Lung (tissue), 12 donors: ENCODE data around the gene CLEC12A. TPM values are rescaled to one million over a fixed set of nuclear protein-coding genes. Genes with fewer than 3 reads are reported as not detected.
A peak's percentile ranks its signal among the peaks of the same experiment; 100 is the strongest.

Source experiments
- ATAC-seq: fragments of 200-7000 bp; cut with Tn5 transposase; one replicate; pipeline ENCODE4 v1.9.1; 2020; ENCODE audit warnings: moderate number of reproducible peaks; ENCODE audit not compliant: insufficient read depth, low FRiP score
- DNase-seq, 3 donors: peaks; one replicate each; pipeline ENCODE4 v3.0.0-alpha.2; 2013 to 2017
- H3K27ac ChIP-seq, 2 donors: one replicate each; pipeline ENCODE4 v1.5.1; 2013; ENCODE audit warnings: mild to moderate bottlenecking in 2 of 2, moderate library complexity in 2 of 2, control low read depth in 1 of 2, inconsistent platforms in 1 of 2, low read depth in 1 of 2, low read length in 1 of 2
- H3K27me3 ChIP-seq, 3 donors: one replicate each; pipeline ENCODE4 v1.5.1; 2013; ENCODE audit warnings: low read length in 2 of 3; ENCODE audit not compliant: control insufficient read depth in 3 of 3, insufficient read depth in 3 of 3
- H3K36me3 ChIP-seq, 4 donors: one replicate each; pipeline ENCODE4 v1.5.1; 2013; ENCODE audit warnings: low read length in 4 of 4, mild to moderate bottlenecking in 1 of 4, moderate library complexity in 1 of 4; ENCODE audit not compliant: control insufficient read depth in 4 of 4, insufficient read depth in 4 of 4
- H3K4me1 ChIP-seq, 5 donors: one replicate each; pipeline ENCODE4 v1.5.1; 2013; ENCODE audit warnings: low read length in 5 of 5, mild to moderate bottlenecking in 2 of 5, moderate library complexity in 1 of 5; ENCODE audit not compliant: control insufficient read depth in 5 of 5, insufficient read depth in 5 of 5
- H3K4me3 ChIP-seq: one replicate; pipeline ENCODE4 v1.5.1; 2013; ENCODE audit warnings: mild to moderate bottlenecking, control low read depth, moderate library complexity
- H3K9ac ChIP-seq, 2 donors: one replicate each; pipeline ENCODE4 v1.5.1; 2013; ENCODE audit warnings: low read length in 2 of 2, control low read depth in 1 of 2; ENCODE audit not compliant: insufficient read depth in 1 of 2
- H3K9me3 ChIP-seq, 4 donors: one replicate each; pipeline ENCODE4 v1.5.1; 2013; ENCODE audit warnings: low read length in 3 of 4, mild to moderate bottlenecking in 1 of 4, moderate library complexity in 1 of 4; ENCODE audit not compliant: control insufficient read depth in 4 of 4, insufficient read depth in 3 of 4
- CTCF ChIP-seq: IDR thresholded peaks from 2 replicates; pipeline ENCODE4 v1.5.1; 2012; ENCODE audit warnings: mild to moderate bottlenecking; ENCODE audit errors: control extremely low read depth, extremely low read depth
- WGBS, 2 donors: extraction: QIAGEN DNeasy Blood & Tissue Kit; methylation state at CpG; one replicate each; pipeline ENCODE4 v1.1.7; 2013; 5-methylcytosine and 5-hydroxymethylcytosine counted together
- polyA plus RNA-seq, 2 donors: library from polyadenylated mRNA; stranded (reverse); fragments of 200-250 nt; gene quantifications; one replicate each; pipeline ENCODE4 v1.2.1, GENCODE V29; 2013
- total RNA-seq, 2 donors: library from RNA; depleted of rRNA in 1 of 2; stranded (reverse); fragments of >200 nt in 1 of 2; gene quantifications; one replicate each; pipeline ENCODE4 v1.2.1, GENCODE V29; 2014 to 2021
- donor health status: control.
- donor health status: control.
- donor health status: Bipolar disorder and iron deficiency.
- donor health status: healthy.
- donor health status: DM: yes; HTN: yes; CAD: no.

CLEC12A gene
- total and polyA plus RNA-seq, 4 donors: 13.8 to 21.9 (median 17.1) TPM

- Histone ChIP-seq H3K27me3 (no peaks in the 10 kb centered on the region), H3K4me3 (no peak overlapping the region), H3K9ac (no peak overlapping the region), H3K9me3 (no peaks in the 10 kb centered on the region), H3K36me3 (no peaks in the 10 kb centered on the region), H3K4me1 (no peaks in the 10 kb centered on the region), H3K27ac (no peak overlapping the region)
- DNase-seq: peak in 2 of 3 donors; percentile 32 to 36
- no peak for ATAC-seq
- 74 to 84% methylated on average over 1 of the region's 1 CpG for WGBS, 2 donors
- TF ChIP-seq CTCF: peak; percentile 25
Measured at GRCh38 chr12:10033783-10034545, 62.8 kb downstream of the CLEC12A start.

Other genes starting within 250 kb of the CLEC12A start
- 1 to 10 TPM in 1 of 2 donors, under 1 TPM in 1; 0.74 to 2.1 TPM for gene CLECL1, start 238.3 kb upstream of the CLEC12A start, total RNA-seq
- 1 to 10 TPM in 1 of 2 donors, under 1 TPM in 1; 0.72 to 1.9 TPM for gene CLECL1, start 238.3 kb upstream of the CLEC12A start, polyA plus RNA-seq
- 10 to 100 TPM in 1 of 2 donors, 1 to 10 TPM in 1; 5.2 to 17.4 TPM for gene CD69, start 210.5 kb upstream of the CLEC12A start, total RNA-seq
- 10 to 100 TPM in 1 of 2 donors, 1 to 10 TPM in 1; 3.9 to 14.2 TPM for gene CD69, start 210.5 kb upstream of the CLEC12A start, polyA plus RNA-seq
- 1 to 10 TPM; 1.1 to 2.2 TPM for gene KLRF1, start 143.9 kb upstream of the CLEC12A start, total RNA-seq
- gene KLRF1, start 143.9 kb upstream of the CLEC12A start, polyA plus RNA-seq: 1 to 10 TPM; 1.4 TPM
- gene CLEC2B, start 102.1 kb upstream of the CLEC12A start, total RNA-seq: 10 to 100 TPM; 14.1 to 70.1 TPM
- 10 to 100 TPM; 17.0 to 19.0 TPM for gene CLEC2B, start 102.1 kb upstream of the CLEC12A start, polyA plus RNA-seq
- not detected for gene KLRF2, start 89.9 kb upstream of the CLEC12A start, total RNA-seq
- gene KLRF2, start 89.9 kb upstream of the CLEC12A start, polyA plus RNA-seq: not detected
- gene CLEC2A, start 39.0 kb upstream of the CLEC12A start, total RNA-seq: not detected
- gene CLEC2A, start 39.0 kb upstream of the CLEC12A start, polyA plus RNA-seq: not detected
- gene CLEC1B, start 27.7 kb downstream of the CLEC12A start, total RNA-seq: 1 to 10 TPM in 1 of 2 donors, not detected in 1; 2.2 TPM
- gene CLEC1B, start 27.7 kb downstream of the CLEC12A start, polyA plus RNA-seq: 1 to 10 TPM in 1 of 2 donors, under 1 TPM in 1; 0.57 to 1.5 TPM
- 1 to 10 TPM; 2.6 to 3.2 TPM for gene CLEC12B, start 39.2 kb downstream of the CLEC12A start, total RNA-seq
- 1 to 10 TPM in 1 of 2 donors, under 1 TPM in 1; 0.41 to 2.5 TPM for gene CLEC12B, start 39.2 kb downstream of the CLEC12A start, polyA plus RNA-seq
- gene CLEC9A, start 59.3 kb downstream of the CLEC12A start, total RNA-seq: under 1 TPM; 0.12 to 0.60 TPM
- under 1 TPM; 0.14 to 0.52 TPM for gene CLEC9A, start 59.3 kb downstream of the CLEC12A start, polyA plus RNA-seq
- 10 to 100 TPM in 1 of 2 donors, 1 to 10 TPM in 1; 7.8 to 18.7 TPM for gene CLEC1A, start 127.6 kb downstream of the CLEC12A start, total RNA-seq
- gene CLEC1A, start 127.6 kb downstream of the CLEC12A start, polyA plus RNA-seq: 1 to 10 TPM; 6.8 to 9.9 TPM
- gene CLEC7A, start 158.8 kb downstream of the CLEC12A start, total RNA-seq: 10 to 100 TPM; 16.8 to 50.8 TPM
- 10 to 100 TPM; 18.4 to 45.4 TPM for gene CLEC7A, start 158.8 kb downstream of the CLEC12A start, polyA plus RNA-seq
- 10 to 100 TPM; 11.3 to 52.1 TPM for gene OLR1, start 200.7 kb downstream of the CLEC12A start, total RNA-seq
- gene OLR1, start 200.7 kb downstream of the CLEC12A start, polyA plus RNA-seq: 10 to 100 TPM; 18.6 to 24.6 TPM
- gene TMEM52B, start 207.6 kb downstream of the CLEC12A start, total RNA-seq: 1 to 10 TPM; 1.3 to 2.3 TPM
- 1 to 10 TPM in 1 of 2 donors, under 1 TPM in 1; 0.83 to 2.2 TPM for gene TMEM52B, start 207.6 kb downstream of the CLEC12A start, polyA plus RNA-seq
- 10 to 100 TPM; 62.9 to 88.5 TPM for gene GABARAPL1, start 241.5 kb downstream of the CLEC12A start, total RNA-seq
- gene GABARAPL1, start 241.5 kb downstream of the CLEC12A start, polyA plus RNA-seq: 10 to 100 TPM; 44.0 to 87.1 TPM